Measurements from ENCODE around the gene MAST3. TPM values are rescaled to one million over a fixed set of nuclear protein-coding genes. Genes with fewer than 3 reads are reported as not detected.

The MAST3 gene
- total and polyA plus RNA-seq, 2 of the 13 experiments (the other 11 are each of a cell fraction or from before 2014, with no cell fraction given) = 4.1 to 4.6 TPM

DNA sequence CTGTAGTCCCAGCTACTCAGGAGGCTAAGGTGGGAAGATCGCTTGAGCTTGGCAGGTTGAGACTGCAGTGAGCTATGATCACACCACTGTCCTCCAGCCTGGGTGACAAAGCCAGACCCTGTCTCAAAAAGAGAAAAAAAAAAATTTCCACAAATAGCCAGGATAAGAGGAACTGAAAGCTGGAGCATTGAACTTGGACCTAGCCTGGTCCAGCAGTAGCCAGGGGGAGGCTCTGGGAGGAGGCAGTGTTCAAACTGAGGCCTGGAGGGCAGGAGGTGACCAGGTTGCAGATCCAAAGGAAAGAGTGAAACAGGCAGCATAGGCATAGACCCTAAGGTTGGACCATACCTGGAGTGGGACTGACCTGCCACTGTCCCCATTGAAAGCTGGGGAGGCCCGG is 28.5 kb downstream of the MAST3 start:
- no peaks in the 10 kb centered on the region for H3K4me1 ChIP-seq (ENCODE audit: insufficient read depth, low read length)
- no TSS peak for BruUV-seq (replicated peaks)
- ChIA-PET CTCF (ENCODE audit: low intra/inter-chr PET ratio, low total read pairs) (no interaction called here), POLR2A (no interaction called here)
- H2AFZ ChIP-seq (ENCODE audit: low read length) = no peak overlapping the region
- peaks cover 19 to 64% of the 10 kb centered on the region in 2 experiments for H3K36me3 ChIP-seq (replicated peaks in 1 of 2; ENCODE audit: control insufficient read depth in 1 of 2, insufficient read depth in 2 of 2, low read length in 2 of 2)
- intact Hi-C loops (cut with micrococcal nuclease; ENCODE audit: unreplicated experiment) (no loop called here), in situ Hi-C loops (cut with HindIII; ENCODE audit: extremely low pct_ligation_motif_present, low pct_unique_long_range_greater_than_20kb) (no loop called here)
- DNase-seq (ENCODE audit: low spot score) = no peak
- WGBS (ENCODE audit: low lambda C conversion rate) = 93% methylated on average over 2 of the region's 2 CpGs
- no peaks in the 10 kb centered on the region for H3K79me2 ChIP-seq (ENCODE audit: insufficient read depth, low read length)
- no peak overlapping the region for H3K4me3 ChIP-seq (replicated peaks in 1 of 3; ENCODE audit: insufficient read depth in 1 of 3, low read depth in 2 of 3, low read length in 3 of 3)
- no peak overlapping the region for H3K9ac ChIP-seq (ENCODE audit: insufficient read depth, low read depth, low read length)
- no peak for ATAC-seq
- TF ChIP-seq, protein P1, sequence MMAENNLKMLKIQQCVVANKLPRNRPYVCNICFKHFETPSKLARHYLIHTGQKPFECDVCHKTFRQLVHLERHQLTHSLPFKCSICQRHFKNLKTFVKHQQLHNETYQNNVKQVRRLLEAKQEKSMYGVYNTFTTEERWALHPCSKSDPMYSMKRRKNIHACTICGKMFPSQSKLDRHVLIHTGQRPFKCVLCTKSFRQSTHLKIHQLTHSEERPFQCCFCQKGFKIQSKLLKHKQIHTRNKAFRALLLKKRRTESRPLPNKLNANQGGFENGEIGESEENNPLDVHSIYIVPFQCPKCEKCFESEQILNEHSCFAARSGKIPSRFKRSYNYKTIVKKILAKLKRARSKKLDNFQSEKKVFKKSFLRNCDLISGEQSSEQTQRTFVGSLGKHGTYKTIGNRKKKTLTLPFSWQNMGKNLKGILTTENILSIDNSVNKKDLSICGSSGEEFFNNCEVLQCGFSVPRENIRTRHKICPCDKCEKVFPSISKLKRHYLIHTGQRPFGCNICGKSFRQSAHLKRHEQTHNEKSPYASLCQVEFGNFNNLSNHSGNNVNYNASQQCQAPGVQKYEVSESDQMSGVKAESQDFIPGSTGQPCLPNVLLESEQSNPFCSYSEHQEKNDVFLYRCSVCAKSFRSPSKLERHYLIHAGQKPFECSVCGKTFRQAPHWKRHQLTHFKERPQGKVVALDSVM (CRISPR knock-in tag; IDR thresholded peaks at IDR 0.05) = 0 out of 2 replicates have a peak, but pooled peaks have one; percentile 20
- TF ChIP-seq ZBTB38 (CRISPR knock-in tag; IDR thresholded peaks at IDR 0.05) = no peak
- H4K20me1 ChIP-seq (ENCODE audit: insufficient read depth, low read length) = no peaks in the 10 kb centered on the region
- no peak overlapping the region for H3K4me2 ChIP-seq (ENCODE audit: low read depth, low read length)
- no peak for FAIRE-seq
- no peak overlapping the region for H3K27ac ChIP-seq (ENCODE audit: extremely low read length, insufficient read depth, low read length)
- no peaks in the 10 kb centered on the region for H3K27me3 ChIP-seq (ENCODE audit: control insufficient read depth in 1 of 2, insufficient read depth in 2 of 2, low read length in 2 of 2)
- H3K9me3 ChIP-seq (ENCODE audit: low read length) = no peaks in the 10 kb centered on the region

DNA sequence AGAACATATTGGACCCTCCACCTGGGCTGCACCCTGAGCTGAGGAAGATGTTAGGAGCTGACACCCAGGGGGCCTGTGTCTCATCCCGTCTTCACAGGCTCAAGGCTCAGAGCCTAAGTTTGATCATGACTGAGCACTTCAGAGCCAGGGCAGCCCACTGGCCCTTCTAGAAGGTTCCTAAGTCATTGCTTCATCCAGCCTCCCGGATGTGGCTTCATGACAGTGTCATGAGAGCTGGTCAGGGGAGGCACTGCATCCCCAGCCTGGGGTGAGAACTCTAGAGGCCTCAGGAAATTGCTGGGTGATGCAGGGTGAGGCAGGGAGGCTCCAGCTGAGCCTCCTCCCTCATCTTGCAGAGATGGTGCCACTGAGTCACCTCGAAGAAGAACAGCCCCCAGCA is 30.5 kb downstream of the MAST3 start:
- no peak overlapping the region for H3K4me2 ChIP-seq (ENCODE audit: low read depth, low read length)
- POLR2A ChIA-PET = no interaction called here
- CTCF ChIA-PET (ENCODE audit: low intra/inter-chr PET ratio, low total read pairs) = no interaction called here
- H3K4me1 ChIP-seq (ENCODE audit: insufficient read depth, low read length) = no peaks in the 10 kb centered on the region
- FAIRE-seq (no peak), ATAC-seq (no peak), DNase-seq (ENCODE audit: low spot score) (no peak)
- no CpG with 5 or more reads among the region's 3 CpGs for WGBS (ENCODE audit: low lambda C conversion rate)
- no peak overlapping the region for H2AFZ ChIP-seq (ENCODE audit: low read length)
- in situ Hi-C loops (cut with HindIII; ENCODE audit: extremely low pct_ligation_motif_present, low pct_unique_long_range_greater_than_20kb) = no loop called here
- no peaks in the 10 kb centered on the region for H3K9me3 ChIP-seq (ENCODE audit: low read length)
- intact Hi-C loops (cut with micrococcal nuclease; ENCODE audit: unreplicated experiment) = no loop called here
- peaks cover 15 to 55% of the 10 kb centered on the region in 2 experiments; a peak in 4 of 5 replicates for H3K36me3 ChIP-seq (replicated peaks in 1 of 2; ENCODE audit: control insufficient read depth in 1 of 2, insufficient read depth in 2 of 2, low read length in 2 of 2)
- no peaks in the 10 kb centered on the region for H4K20me1 ChIP-seq (ENCODE audit: insufficient read depth, low read length)
- no peak overlapping the region for H3K9ac ChIP-seq (ENCODE audit: insufficient read depth, low read depth, low read length)
- no peak overlapping the region for H3K4me3 ChIP-seq (replicated peaks in 1 of 3; ENCODE audit: insufficient read depth in 1 of 3, low read depth in 2 of 3, low read length in 3 of 3)
- no peak overlapping the region for H3K27ac ChIP-seq (ENCODE audit: extremely low read length, insufficient read depth, low read length)
- no peaks in the 10 kb centered on the region for H3K79me2 ChIP-seq (ENCODE audit: insufficient read depth, low read length)
- no peaks in the 10 kb centered on the region for H3K27me3 ChIP-seq (ENCODE audit: control insufficient read depth in 1 of 2, insufficient read depth in 2 of 2, low read length in 2 of 2)
- BruUV-seq (replicated peaks) = no TSS peak
- no peak for TF ChIP-seq JUNB (CRISPR knock-in tag; IDR thresholded peaks at IDR 0.05; ENCODE audit: borderline replicate concordance)
- TF ChIP-seq ZFP62 (CRISPR knock-in tag; IDR thresholded peaks at IDR 0.05) = no peak
- TF ChIP-seq FOXO1 (CRISPR knock-in tag; IDR thresholded peaks at IDR 0.05) = no peak
- TF ChIP-seq GMEB2 (CRISPR knock-in tag; IDR thresholded peaks at IDR 0.05; ENCODE audit: low read depth) = no peak
- no peak for TF ChIP-seq MATR3 (CRISPR knock-in tag; IDR thresholded peaks at IDR 0.05)
- TF ChIP-seq, protein P2, sequence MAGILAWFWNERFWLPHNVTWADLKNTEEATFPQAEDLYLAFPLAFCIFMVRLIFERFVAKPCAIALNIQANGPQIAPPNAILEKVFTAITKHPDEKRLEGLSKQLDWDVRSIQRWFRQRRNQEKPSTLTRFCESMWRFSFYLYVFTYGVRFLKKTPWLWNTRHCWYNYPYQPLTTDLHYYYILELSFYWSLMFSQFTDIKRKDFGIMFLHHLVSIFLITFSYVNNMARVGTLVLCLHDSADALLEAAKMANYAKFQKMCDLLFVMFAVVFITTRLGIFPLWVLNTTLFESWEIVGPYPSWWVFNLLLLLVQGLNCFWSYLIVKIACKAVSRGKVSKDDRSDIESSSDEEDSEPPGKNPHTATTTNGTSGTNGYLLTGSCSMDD (CRISPR knock-in tag; IDR thresholded peaks at IDR 0.05) = no peak
- TF ChIP-seq SPEN (CRISPR knock-in tag; IDR thresholded peaks at IDR 0.05; ENCODE audit: low read depth) = no peak
- no peak for TF ChIP-seq ARNT2 (CRISPR knock-in tag; IDR thresholded peaks at IDR 0.05; ENCODE audit: low read depth)
- TF ChIP-seq SP4 (CRISPR knock-in tag; IDR thresholded peaks at IDR 0.05) = no peak
- TF ChIP-seq ZSCAN29 (CRISPR knock-in tag; conservative IDR thresholded peaks at IDR 0.05) = no peak
- TF ChIP-seq ZNF263 (CRISPR knock-in tag; IDR thresholded peaks at IDR 0.05) = no peak

All from HepG2 (cell line).